AG04450 (cell line): ENCODE measurements around the gene SULT6B1. TPM values are rescaled to one million over a fixed set of nuclear protein-coding genes. Genes with fewer than 3 reads are reported as not detected.

Source experiments
- CTCF ChIA-PET: fragments of 300-600, 350-600 bp; formaldehyde crosslinking; extraction: SDS; loops from one replicate; lab custom pipeline; 2022; ENCODE audit warnings: antibody characterized with exemption, inconsistent platforms; lab: Charles Lee
- POLR2A ChIA-PET: fragments of 350-600 bp; formaldehyde crosslinking; extraction: SDS; loops from one replicate; lab custom pipeline; 2021; ENCODE audit warnings: antibody characterized with exemption, inconsistent platforms; lab: Yijun Ruan, JAX
- DNase-seq: peaks from one replicate; pipeline ENCODE4 v3.0.0-alpha.2; 2011; ENCODE audit warnings: low read depth, low spot score
- H3K27ac ChIP-seq: one replicate; pipeline ENCODE4 v1.5.1; 2012; ENCODE audit warnings: low read depth, low read length, control low read depth
- H3K27me3 ChIP-seq: one replicate; pipeline ENCODE4 v1.6.0; 2012; ENCODE audit warnings: low read length; ENCODE audit not compliant: control insufficient read depth, insufficient read depth
- H3K4me3 ChIP-seq: 2 replicates; pipeline ENCODE4 v1.5.1; 2011; ENCODE audit warnings: mild to moderate bottlenecking, low read depth, low read length, control low read depth
- H3K9me3 ChIP-seq: 2 replicates; pipeline ENCODE4 v1.5.1; 2012; ENCODE audit warnings: low read length; ENCODE audit not compliant: control insufficient read depth, insufficient read depth
- polyA plus RNA-seq: library from polyadenylated mRNA; depleted of rRNA; stranded (reverse); fragments of >200 nt; gene quantifications from 2 replicates; pipeline ENCODE4 v1.2.3, GENCODE V29; 2011; rRNA removed
- TF ChIP-seq, protein P1 (sequence below): IDR thresholded peaks from 2 replicates; pipeline ENCODE4 v1.5.1; 2011; ENCODE audit warnings: low read depth, low read length, control low read depth, inconsistent platforms

The SULT6B1 gene
- polyA plus RNA-seq, 1 experiment, result not detected

DNA sequence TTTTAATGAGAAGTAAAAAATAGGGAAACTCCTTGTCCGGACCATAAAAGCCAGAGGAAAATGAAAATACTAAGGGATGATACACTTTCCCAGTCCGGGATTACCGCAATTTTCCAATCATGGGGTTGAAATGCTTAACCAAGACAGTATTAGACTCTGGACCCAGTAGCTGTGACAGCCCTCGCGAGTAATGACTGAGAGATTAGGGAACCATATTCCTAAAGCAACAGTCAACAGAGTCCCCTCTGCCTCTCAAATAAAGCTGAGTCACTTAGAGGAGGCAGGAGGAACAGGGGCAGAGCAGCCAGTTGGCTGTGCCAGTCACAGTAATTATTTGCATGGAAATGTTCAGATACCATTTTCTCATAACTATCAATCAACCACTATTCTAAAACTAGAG, 69.3 kb downstream of the SULT6B1 start:
- Histone ChIP-seq H3K27me3 (no peaks in the 10 kb centered on the region), H3K9me3 (no peaks in the 10 kb centered on the region), H3K27ac (no peak overlapping the region), H3K4me3 (no peak overlapping the region)
- ChIA-PET CTCF (no interaction called here), POLR2A (no interaction called here)
- no peak for DNase-seq
- TF ChIP-seq, protein P1, sequence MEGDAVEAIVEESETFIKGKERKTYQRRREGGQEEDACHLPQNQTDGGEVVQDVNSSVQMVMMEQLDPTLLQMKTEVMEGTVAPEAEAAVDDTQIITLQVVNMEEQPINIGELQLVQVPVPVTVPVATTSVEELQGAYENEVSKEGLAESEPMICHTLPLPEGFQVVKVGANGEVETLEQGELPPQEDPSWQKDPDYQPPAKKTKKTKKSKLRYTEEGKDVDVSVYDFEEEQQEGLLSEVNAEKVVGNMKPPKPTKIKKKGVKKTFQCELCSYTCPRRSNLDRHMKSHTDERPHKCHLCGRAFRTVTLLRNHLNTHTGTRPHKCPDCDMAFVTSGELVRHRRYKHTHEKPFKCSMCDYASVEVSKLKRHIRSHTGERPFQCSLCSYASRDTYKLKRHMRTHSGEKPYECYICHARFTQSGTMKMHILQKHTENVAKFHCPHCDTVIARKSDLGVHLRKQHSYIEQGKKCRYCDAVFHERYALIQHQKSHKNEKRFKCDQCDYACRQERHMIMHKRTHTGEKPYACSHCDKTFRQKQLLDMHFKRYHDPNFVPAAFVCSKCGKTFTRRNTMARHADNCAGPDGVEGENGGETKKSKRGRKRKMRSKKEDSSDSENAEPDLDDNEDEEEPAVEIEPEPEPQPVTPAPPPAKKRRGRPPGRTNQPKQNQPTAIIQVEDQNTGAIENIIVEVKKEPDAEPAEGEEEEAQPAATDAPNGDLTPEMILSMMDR, result no peak

Other genes starting within 250 kb of the SULT6B1 start
- gene STRN, start 222.1 kb downstream of the SULT6B1 start, polyA plus RNA-seq, result 15.5 and 20.0 TPM in 2 replicates
- gene HEATR5B, start 104.3 kb downstream of the SULT6B1 start, polyA plus RNA-seq, result 14.1 and 17.8 TPM in 2 replicates
- gene GPATCH11, start 104.2 kb downstream of the SULT6B1 start, polyA plus RNA-seq, result 4.7 and 7.2 TPM in 2 replicates
- 24.2 and 36.5 TPM in 2 replicates for gene EIF2AK2, start 31.7 kb downstream of the SULT6B1 start, polyA plus RNA-seq
- gene CEBPZOS, start 7.8 kb upstream of the SULT6B1 start, polyA plus RNA-seq, result 42.1 and 50.5 TPM in 2 replicates
- 14.1 and 21.1 TPM in 2 replicates for gene CEBPZ, start 42.9 kb upstream of the SULT6B1 start, polyA plus RNA-seq
- gene NDUFAF7, start 43.0 kb upstream of the SULT6B1 start, polyA plus RNA-seq, result 17.1 and 23.3 TPM in 2 replicates
- 37.2 and 49.5 TPM in 2 replicates for gene PRKD3, start 136.2 kb upstream of the SULT6B1 start, polyA plus RNA-seq
- gene QPCT, start 156.0 kb upstream of the SULT6B1 start, polyA plus RNA-seq, result 8.3 and 11.2 TPM in 2 replicates